ENCODE measurements around the gene PRSS2.
"Not testable (repeated sequence)": the region's sequence is repeated elsewhere in the genome, so short reads cannot be mapped to it uniquely, and the experiment has no call there.

PRSS2 gene

DNA sequence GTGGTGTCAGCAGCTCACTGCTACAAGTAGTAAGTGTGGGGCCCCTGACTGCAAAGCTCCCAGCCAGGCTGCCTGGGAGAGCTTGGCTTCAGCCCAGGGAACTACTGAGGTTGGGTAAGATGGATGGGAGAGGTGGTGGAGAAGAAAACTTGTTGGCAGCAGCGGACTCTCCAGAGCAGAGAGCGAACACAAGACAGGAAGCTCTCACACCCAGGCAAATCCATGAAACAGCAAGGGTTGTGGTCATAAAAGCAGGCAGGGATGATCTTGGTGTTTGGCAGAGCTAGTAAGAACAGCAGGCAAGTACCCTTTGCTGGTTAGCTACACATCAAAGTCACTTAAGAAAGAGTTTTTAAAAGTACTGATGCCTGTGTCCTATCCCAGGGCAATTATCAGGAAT, 9.2 kb upstream of the PRSS2 start:
- H3K9me3 ChIP-seq (ENCODE audit: control insufficient read depth, low read length); DNase-seq (ENCODE audit: low read depth); H3K36me3 ChIP-seq (ENCODE audit: control insufficient read depth, insufficient read depth, low read length, severe bottlenecking); H3K4me3 ChIP-seq (ENCODE audit: low read length); H3K4me1 ChIP-seq (ENCODE audit: control insufficient read depth, insufficient read depth, low read length); H3K9ac ChIP-seq (ENCODE audit: low read length): not testable (repeated sequence)
- H3K27me3 ChIP-seq (replicated peaks; ENCODE audit: control insufficient read depth, insufficient read depth, low read length), result peaks cover 30% of the 10 kb centered on the region

DNA sequence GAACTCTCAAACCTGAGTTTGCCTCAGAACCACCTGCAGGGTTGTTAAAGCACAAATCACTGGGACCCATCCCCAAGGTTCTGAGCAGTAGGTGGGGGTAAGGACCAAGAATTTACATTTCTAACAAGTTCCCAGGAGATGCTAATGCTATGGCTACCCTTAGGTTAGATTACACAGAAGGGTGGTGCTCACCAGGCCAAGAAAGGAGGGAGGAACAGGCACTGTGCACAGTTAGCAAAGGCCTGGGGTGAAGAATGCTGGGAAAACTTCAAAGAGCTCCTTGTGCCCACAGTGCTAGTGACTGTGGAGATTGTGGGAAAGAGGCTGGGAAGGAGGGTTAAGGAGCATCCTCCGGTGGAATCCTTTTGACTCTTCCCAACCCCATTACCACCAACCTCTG, 8.7 kb upstream of the PRSS2 start:
- H3K4me1 ChIP-seq (ENCODE audit: control insufficient read depth, insufficient read depth, low read length), result no peaks in the 10 kb centered on the region
- DNase-seq (ENCODE audit: low read depth), result no peak
- peaks cover 29% of the 10 kb centered on the region for H3K27me3 ChIP-seq (replicated peaks; ENCODE audit: control insufficient read depth, insufficient read depth, low read length)
- no peaks in the 10 kb centered on the region for H3K36me3 ChIP-seq (ENCODE audit: control insufficient read depth, insufficient read depth, low read length, severe bottlenecking)
- no peak overlapping the region for H3K9ac ChIP-seq (ENCODE audit: low read length)
- H3K9me3 ChIP-seq (ENCODE audit: control insufficient read depth, low read length), result no peaks in the 10 kb centered on the region
- H3K4me3 ChIP-seq (ENCODE audit: low read length), result no peak overlapping the region

DNA sequence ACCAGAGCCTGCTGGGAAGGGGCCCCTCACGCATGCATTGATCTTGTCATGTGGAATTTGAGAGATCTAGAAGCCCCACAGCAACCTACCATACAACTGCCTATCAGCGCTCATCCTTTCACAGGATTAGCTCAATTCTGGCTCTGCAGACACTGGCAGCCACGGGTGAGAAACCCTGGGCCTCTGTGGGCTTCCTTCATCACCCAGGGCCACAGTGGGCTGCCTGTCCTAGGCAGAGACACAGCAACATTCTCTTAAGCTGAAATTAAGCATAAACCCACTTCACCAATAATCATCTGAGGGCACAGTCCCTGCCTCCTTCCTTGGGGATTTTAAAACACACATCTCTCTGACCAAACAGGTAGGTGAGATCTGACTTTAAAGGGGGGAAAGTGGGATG, 3.3 kb upstream of the PRSS2 start:
- Histone ChIP-seq H3K36me3 (ENCODE audit: control insufficient read depth, insufficient read depth, low read length, severe bottlenecking) (no peaks in the 10 kb centered on the region), H3K4me3 (ENCODE audit: low read length) (no peak overlapping the region), H3K9me3 (ENCODE audit: control insufficient read depth, low read length) (no peaks in the 10 kb centered on the region), H3K9ac (ENCODE audit: low read length) (no peak overlapping the region), H3K4me1 (ENCODE audit: control insufficient read depth, insufficient read depth, low read length) (no peaks in the 10 kb centered on the region), H3K27me3 (replicated peaks; ENCODE audit: control insufficient read depth, insufficient read depth, low read length) (peaks cover 50% of the 10 kb centered on the region)
- no peak for DNase-seq (ENCODE audit: low read depth)

DNA sequence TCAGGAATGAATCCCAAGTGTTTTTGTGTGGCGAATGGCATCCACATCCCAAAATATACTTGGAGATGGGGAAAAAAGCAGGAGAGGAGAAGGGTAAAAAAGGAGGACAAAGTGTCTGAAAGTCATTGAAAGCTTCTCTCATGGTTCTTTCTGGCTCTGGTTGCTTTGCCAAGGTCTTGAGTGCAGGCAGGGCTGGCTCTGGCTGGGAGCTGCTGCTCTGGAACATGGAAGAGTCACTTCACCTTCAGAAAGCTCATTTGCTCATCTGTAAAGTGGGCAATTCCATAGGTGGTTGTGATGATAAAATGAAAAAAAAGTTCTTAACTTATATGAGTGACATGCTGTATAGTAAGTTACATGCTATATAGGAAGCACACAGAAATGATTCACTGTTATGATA, 2.9 kb upstream of the PRSS2 start:
- Histone ChIP-seq H3K9me3 (ENCODE audit: control insufficient read depth, low read length) (no peaks in the 10 kb centered on the region), H3K27me3 (replicated peaks; ENCODE audit: control insufficient read depth, insufficient read depth, low read length) (peaks cover 51% of the 10 kb centered on the region), H3K4me3 (ENCODE audit: low read length) (no peak overlapping the region), H3K36me3 (ENCODE audit: control insufficient read depth, insufficient read depth, low read length, severe bottlenecking) (no peaks in the 10 kb centered on the region), H3K9ac (ENCODE audit: low read length) (no peak overlapping the region), H3K4me1 (ENCODE audit: control insufficient read depth, insufficient read depth, low read length) (no peaks in the 10 kb centered on the region)
- DNase-seq (ENCODE audit: low read depth), result no peak

DNA sequence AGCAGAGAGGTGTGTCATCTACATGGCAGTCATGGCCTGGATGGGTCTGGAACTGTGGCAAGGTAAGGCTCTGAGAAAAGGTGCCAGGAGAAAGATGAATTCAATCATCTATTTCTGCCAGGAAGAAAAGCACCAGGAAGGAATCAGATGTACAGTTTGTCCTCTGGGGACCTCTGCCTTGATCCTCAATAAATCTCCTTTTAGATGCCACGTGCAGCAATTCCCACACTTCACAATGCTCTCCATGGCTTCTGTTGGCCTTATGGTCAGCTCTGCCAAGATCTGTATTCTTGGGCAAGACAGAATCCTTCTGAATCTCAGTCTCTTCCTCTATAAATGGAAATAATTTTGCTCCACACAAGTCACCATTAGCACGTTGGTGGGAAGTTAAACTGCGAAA, 1.9 kb upstream of the PRSS2 start:
- peaks cover 52% of the 10 kb centered on the region for H3K27me3 ChIP-seq (replicated peaks; ENCODE audit: control insufficient read depth, insufficient read depth, low read length)
- not testable (repeated sequence) for H3K36me3 ChIP-seq (ENCODE audit: control insufficient read depth, insufficient read depth, low read length, severe bottlenecking); H3K9me3 ChIP-seq (ENCODE audit: control insufficient read depth, low read length); H3K4me1 ChIP-seq (ENCODE audit: control insufficient read depth, insufficient read depth, low read length); H3K4me3 ChIP-seq (ENCODE audit: low read length); DNase-seq (ENCODE audit: low read depth); H3K9ac ChIP-seq (ENCODE audit: low read length)

DNA sequence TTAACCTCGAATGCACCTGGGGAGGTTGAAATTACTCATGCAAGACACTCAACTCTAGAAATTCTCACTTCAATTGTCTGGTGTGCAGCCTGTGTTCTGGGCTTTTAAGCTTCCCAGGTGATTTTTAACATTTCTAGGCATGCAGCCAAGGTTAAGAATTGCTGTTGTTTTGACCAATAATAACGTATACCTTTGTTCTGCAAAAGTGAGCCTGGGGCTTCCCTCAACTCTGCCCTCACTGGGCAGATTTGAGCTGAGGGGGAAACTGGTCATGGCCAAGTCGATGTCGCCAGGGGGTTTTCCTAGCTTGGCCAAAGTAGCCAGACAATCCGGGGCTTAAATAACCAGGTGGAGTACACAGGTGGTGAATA, 568 bp downstream of the PRSS2 start:
- H3K36me3 ChIP-seq (ENCODE audit: control insufficient read depth, insufficient read depth, low read length, severe bottlenecking), result no peaks in the 10 kb centered on the region
- no peak for DNase-seq (ENCODE audit: low read depth)
- H3K27me3 ChIP-seq (replicated peaks; ENCODE audit: control insufficient read depth, insufficient read depth, low read length), result peaks cover 49% of the 10 kb centered on the region
- no peaks in the 10 kb centered on the region for H3K9me3 ChIP-seq (ENCODE audit: control insufficient read depth, low read length)
- no peaks in the 10 kb centered on the region for H3K4me1 ChIP-seq (ENCODE audit: control insufficient read depth, insufficient read depth, low read length)
- no peak overlapping the region for H3K4me3 ChIP-seq (ENCODE audit: low read length)
- no peak overlapping the region for H3K9ac ChIP-seq (ENCODE audit: low read length)

DNA sequence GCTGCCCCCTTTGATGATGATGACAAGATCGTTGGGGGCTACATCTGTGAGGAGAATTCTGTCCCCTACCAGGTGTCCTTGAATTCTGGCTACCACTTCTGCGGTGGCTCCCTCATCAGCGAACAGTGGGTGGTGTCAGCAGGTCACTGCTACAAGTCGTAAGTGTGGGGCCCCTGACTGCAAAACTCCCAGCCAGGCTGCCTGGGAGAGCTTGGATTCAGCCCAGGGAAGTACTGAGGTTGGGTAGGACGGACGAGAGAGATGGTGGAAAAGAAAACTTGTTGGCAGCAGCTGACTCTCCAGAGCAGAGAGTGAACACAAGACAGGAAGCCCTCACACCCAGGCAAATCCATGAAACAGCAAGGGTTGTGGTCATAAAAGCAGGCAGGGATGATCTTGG, 1.3 kb downstream of the PRSS2 start:
- Histone ChIP-seq H3K27me3 (replicated peaks; ENCODE audit: control insufficient read depth, insufficient read depth, low read length) (peaks cover 49% of the 10 kb centered on the region), H3K4me3 (ENCODE audit: low read length) (no peak overlapping the region), H3K9me3 (ENCODE audit: control insufficient read depth, low read length) (no peaks in the 10 kb centered on the region), H3K36me3 (ENCODE audit: control insufficient read depth, insufficient read depth, low read length, severe bottlenecking) (no peaks in the 10 kb centered on the region), H3K9ac (ENCODE audit: low read length) (no peak overlapping the region), H3K4me1 (ENCODE audit: control insufficient read depth, insufficient read depth, low read length) (no peaks in the 10 kb centered on the region)
- DNase-seq (ENCODE audit: low read depth), result no peak

DNA sequence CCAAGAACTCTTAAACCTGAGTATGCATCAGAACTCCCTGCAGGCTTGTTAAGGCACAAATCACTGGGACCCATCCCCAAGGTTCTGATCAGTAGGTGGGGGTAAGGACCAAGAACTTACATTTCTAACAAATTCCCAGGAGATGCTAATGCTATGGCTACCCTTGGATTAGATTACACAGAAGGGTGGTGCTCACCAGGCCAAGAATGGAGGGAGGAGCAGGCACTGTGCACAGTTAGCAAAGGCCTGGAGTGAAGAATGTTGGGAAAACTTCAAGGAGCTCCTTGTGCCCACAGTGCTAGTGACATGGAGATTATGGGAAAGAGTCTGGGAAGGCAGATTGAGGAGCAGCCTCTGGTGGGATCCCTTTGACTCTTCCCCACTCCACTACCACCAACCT, 1.9 kb downstream of the PRSS2 start:
- no peak overlapping the region for H3K9ac ChIP-seq (ENCODE audit: low read length)
- H3K4me3 ChIP-seq (ENCODE audit: low read length), result no peak overlapping the region

DNA sequence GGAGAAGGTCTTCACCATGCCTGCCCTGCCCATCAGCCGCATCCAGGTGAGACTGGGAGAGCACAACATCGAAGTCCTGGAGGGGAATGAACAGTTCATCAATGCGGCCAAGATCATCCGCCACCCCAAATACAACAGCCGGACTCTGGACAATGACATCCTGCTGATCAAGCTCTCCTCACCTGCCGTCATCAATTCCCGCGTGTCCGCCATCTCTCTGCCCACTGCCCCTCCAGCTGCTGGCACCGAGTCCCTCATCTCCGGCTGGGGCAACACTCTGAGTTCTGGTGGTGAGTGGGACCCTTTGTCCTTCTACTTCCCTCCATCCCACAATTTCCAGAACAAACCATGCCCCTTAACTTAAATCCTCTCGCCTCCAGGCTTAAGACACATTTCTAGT, 2.5 kb downstream of the PRSS2 start:
- Histone ChIP-seq H3K36me3 (ENCODE audit: control insufficient read depth, insufficient read depth, low read length, severe bottlenecking) (no peaks in the 10 kb centered on the region), H3K9ac (ENCODE audit: low read length) (no peak overlapping the region), H3K4me3 (ENCODE audit: low read length) (no peak overlapping the region), H3K9me3 (ENCODE audit: control insufficient read depth, low read length) (no peaks in the 10 kb centered on the region), H3K4me1 (ENCODE audit: control insufficient read depth, insufficient read depth, low read length) (no peaks in the 10 kb centered on the region), H3K27me3 (replicated peaks; ENCODE audit: control insufficient read depth, insufficient read depth, low read length) (peaks cover 40% of the 10 kb centered on the region)
- DNase-seq (ENCODE audit: low read depth), result no peak

More for the DNA sequence above, 1.9 kb downstream of the PRSS2 start:
- Histone ChIP-seq H3K27me3 (replicated peaks; ENCODE audit: control insufficient read depth, insufficient read depth, low read length) (peaks cover 45% of the 10 kb centered on the region), H3K4me1 (ENCODE audit: control insufficient read depth, insufficient read depth, low read length) (no peaks in the 10 kb centered on the region), H3K36me3 (ENCODE audit: control insufficient read depth, insufficient read depth, low read length, severe bottlenecking) (no peaks in the 10 kb centered on the region), H3K9me3 (ENCODE audit: control insufficient read depth, low read length) (no peaks in the 10 kb centered on the region)
- DNase-seq (ENCODE audit: low read depth), result no peak

DNA sequence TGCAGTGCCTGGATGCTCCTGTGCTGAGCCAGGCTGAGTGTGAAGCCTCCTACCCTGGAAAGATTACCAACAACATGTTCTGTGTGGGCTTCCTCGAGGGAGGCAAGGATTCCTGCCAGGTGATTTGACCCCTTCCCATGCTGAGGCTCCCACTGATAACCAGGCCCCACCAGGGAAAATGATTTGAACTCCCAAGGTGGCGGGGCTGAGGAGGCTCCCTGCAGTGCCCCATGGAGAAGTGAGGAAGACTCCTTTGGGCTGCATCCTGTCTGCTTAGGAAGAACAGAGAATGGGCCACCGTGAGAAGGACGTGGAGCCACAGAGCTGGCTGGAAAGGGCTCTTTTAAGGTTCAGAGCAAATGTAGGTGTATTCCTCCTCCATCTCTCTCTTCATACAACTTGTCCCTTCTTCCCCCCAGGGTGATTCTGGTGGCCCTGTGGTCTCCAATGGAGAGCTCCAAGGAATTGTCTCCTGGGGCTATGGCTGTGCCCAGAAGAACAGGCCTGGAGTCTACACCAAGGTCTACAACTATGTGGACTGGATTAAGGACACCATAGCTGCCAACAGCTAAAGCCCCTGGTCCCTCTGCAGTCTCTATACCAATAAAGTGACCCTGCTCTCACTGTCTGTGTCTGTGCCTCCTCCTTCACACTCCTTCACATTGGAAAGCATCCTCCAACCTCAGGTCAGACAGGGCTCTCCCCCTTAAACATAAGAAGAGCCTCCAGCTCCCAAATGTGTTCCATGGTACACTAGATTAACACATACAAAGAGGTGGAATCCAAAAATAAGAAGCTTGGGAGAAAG, 3.4 kb downstream of the PRSS2 start:
- Histone ChIP-seq H3K4me3 (ENCODE audit: low read length) (no peak overlapping the region), H3K9ac (ENCODE audit: low read length) (no peak overlapping the region), H3K4me1 (ENCODE audit: control insufficient read depth, insufficient read depth, low read length) (no peaks in the 10 kb centered on the region), H3K9me3 (ENCODE audit: control insufficient read depth, low read length) (no peaks in the 10 kb centered on the region), H3K27me3 (replicated peaks; ENCODE audit: control insufficient read depth, insufficient read depth, low read length) (peaks cover 40% of the 10 kb centered on the region), H3K36me3 (ENCODE audit: control insufficient read depth, insufficient read depth, low read length, severe bottlenecking) (no peaks in the 10 kb centered on the region)
- no peak for DNase-seq (ENCODE audit: low read depth)

DNA sequence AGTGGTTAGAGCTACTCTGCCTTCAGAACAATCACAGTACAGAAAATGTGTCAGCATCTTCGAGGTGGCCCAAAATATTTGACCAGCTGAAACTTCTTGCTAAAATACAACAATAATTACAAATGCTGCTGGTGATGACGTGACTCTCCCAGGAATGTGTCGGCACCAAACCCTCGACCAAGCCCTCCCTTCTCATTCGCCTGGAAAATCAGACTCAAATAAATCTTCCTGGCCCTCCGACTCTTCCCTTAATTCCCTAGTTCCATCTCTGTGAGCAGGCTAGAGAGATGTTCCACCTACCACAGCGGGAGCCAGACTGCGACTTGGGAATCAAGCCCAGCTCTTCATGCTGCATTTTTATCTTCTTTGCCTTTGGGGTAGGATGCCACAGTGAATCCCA, 4.1 kb downstream of the PRSS2 start:
- no peak for DNase-seq (ENCODE audit: low read depth)
- Histone ChIP-seq H3K27me3 (replicated peaks; ENCODE audit: control insufficient read depth, insufficient read depth, low read length) (peaks cover 40% of the 10 kb centered on the region), H3K4me3 (ENCODE audit: low read length) (no peak overlapping the region), H3K4me1 (ENCODE audit: control insufficient read depth, insufficient read depth, low read length) (no peaks in the 10 kb centered on the region), H3K9me3 (ENCODE audit: control insufficient read depth, low read length) (no peaks in the 10 kb centered on the region), H3K9ac (ENCODE audit: low read length) (no peak overlapping the region), H3K36me3 (ENCODE audit: control insufficient read depth, insufficient read depth, low read length, severe bottlenecking) (no peaks in the 10 kb centered on the region)

Measured in adipocyte (in vitro differentiated cells).